Neural cell (in vitro differentiated cells): ENCODE data around the gene BCAS1. TPM values are rescaled to one million over a fixed set of nuclear protein-coding genes. Genes with fewer than 3 reads are reported as not detected.

Source experiments
- H2AFZ ChIP-seq: fragments of 200-600, 300-800 bp; sonication (generic), shearing (Covaris generic); 2 replicates; pipeline ENCODE4 v1.6.0; 2014; ENCODE audit warnings: low read depth, mild to moderate bottlenecking, antibody characterized with exemption, low read length, moderate library complexity
- H3F3A ChIP-seq: fragments of 200-600 bp; shearing (Covaris generic); 2 replicates; pipeline ENCODE4 v1.6.1; 2016; ENCODE audit warnings: mild to moderate bottlenecking, moderate library complexity, mixed read lengths, antibody characterized with exemption, low read length; ENCODE audit not compliant: insufficient read depth, poor library complexity, severe bottlenecking
- H3K27ac ChIP-seq: fragments of 200-600, 300-800 bp; sonication (generic), shearing (Covaris generic); 2 replicates; pipeline ENCODE4 v1.5.1; 2014; ENCODE audit warnings: mild to moderate bottlenecking, low read length, moderate library complexity
- H3K27me3 ChIP-seq: fragments of 300-800, 200-600 bp; sonication (generic), shearing (Covaris generic); 2 replicates; pipeline ENCODE4 v1.6.0; 2014; ENCODE audit warnings: mild to moderate bottlenecking, low read depth, low read length, moderate library complexity; ENCODE audit not compliant: insufficient read depth
- H3K36me3 ChIP-seq: fragments of 300-800, 200-600 bp; sonication (generic), shearing (Covaris generic); 2 replicates; pipeline ENCODE4 v1.5.1; 2014; ENCODE audit warnings: mild to moderate bottlenecking, antibody characterized with exemption, low read length, moderate library complexity; ENCODE audit not compliant: insufficient read depth
- H3K4me2 ChIP-seq: fragments of 300-800, 200-600 bp; sonication (generic), shearing (Covaris generic); 2 replicates; pipeline ENCODE4 v1.6.0; 2014; ENCODE audit warnings: mild to moderate bottlenecking, low read length
- H3K4me3 ChIP-seq: fragments of 300-800, 200-600 bp; sonication (generic), shearing (Covaris generic); 2 replicates; pipeline ENCODE4 v1.5.1; 2014; ENCODE audit warnings: mild to moderate bottlenecking, low read length, moderate library complexity
- H3K79me2 ChIP-seq: fragments of 200-600 bp; shearing (Covaris generic); replicated peaks from 2 replicates; pipeline ENCODE4 v1.6.0; 2014; ENCODE audit warnings: mild to moderate bottlenecking, low read length, moderate library complexity; ENCODE audit not compliant: insufficient read depth
- H3K9ac ChIP-seq: fragments of 300-800, 200-600 bp; sonication (generic), shearing (Covaris generic); 2 replicates; pipeline ENCODE4 v1.6.1; 2016; ENCODE audit warnings: mild to moderate bottlenecking, low read length, mixed read lengths
- H3K9me2 ChIP-seq: fragments of 200-600 bp; shearing (Covaris generic); 2 replicates; pipeline ENCODE4 v1.6.1; 2016; ENCODE audit warnings: mild to moderate bottlenecking, low read length, mixed read lengths; ENCODE audit not compliant: insufficient read depth
- H3K9me3 ChIP-seq: fragments of 200-600, 300-800 bp; sonication (generic), shearing (Covaris generic); 2 replicates; pipeline ENCODE4 v1.6.1; 2016; ENCODE audit warnings: mild to moderate bottlenecking, mixed run types, low read length, moderate library complexity, mixed read lengths
- H4K20me1 ChIP-seq: fragments of 200-600 bp; shearing (Covaris generic); 2 replicates; pipeline ENCODE4 v1.6.1; 2016; ENCODE audit warnings: mild to moderate bottlenecking, mixed run types; ENCODE audit not compliant: insufficient read depth
- EP300 ChIP-seq: fragments of 450-650 bp; conservative IDR thresholded peaks from 2 replicates; pipeline ENCODE4 v1.6.1; 2014; ENCODE audit warnings: antibody characterized with exemption, mild to moderate bottlenecking, moderate library complexity; ENCODE audit not compliant: poor library complexity, severe bottlenecking
- EZH2 ChIP-seq: fragments of 200-600, 300-800 bp; shearing (Covaris generic), sonication (generic); IDR thresholded peaks from 2 replicates; pipeline ENCODE4 v1.6.1; 2014; ENCODE audit warnings: antibody characterized with exemption, low read length, borderline replicate concordance, mild to moderate bottlenecking; ENCODE audit not compliant: insufficient read depth, poor library complexity, severe bottlenecking
- MXI1 ChIP-seq: fragments of 450-650 bp; conservative IDR thresholded peaks from 2 replicates; pipeline ENCODE4 v1.6.1; 2014; ENCODE audit warnings: antibody characterized with exemption, mild to moderate bottlenecking; ENCODE audit not compliant: poor library complexity, severe bottlenecking
- POLR2AphosphoS5 ChIP-seq: IDR thresholded peaks from 2 replicates; pipeline ENCODE4 v1.6.1; 2012
- RAD21 ChIP-seq: fragments of 450-650 bp; conservative IDR thresholded peaks from 2 replicates; pipeline ENCODE4 v1.6.1; 2014; ENCODE audit warnings: antibody characterized with exemption, mild to moderate bottlenecking, moderate library complexity
- SMC3 ChIP-seq: fragments of 450-650 bp; conservative IDR thresholded peaks from 2 replicates; pipeline ENCODE4 v1.6.1; 2014; ENCODE audit warnings: antibody characterized with exemption, mild to moderate bottlenecking, moderate library complexity; ENCODE audit not compliant: poor library complexity
- TAF1 ChIP-seq: IDR thresholded peaks from 2 replicates; pipeline ENCODE4 v1.6.1; 2012; ENCODE audit warnings: low read depth
- polyA plus RNA-seq: library from polyadenylated mRNA; depleted of rRNA; stranded (reverse); fragments of >200 nt; gene quantifications from 2 replicates; pipeline ENCODE4 v1.2.3, GENCODE V29; 2014
- TF ChIP-seq, protein P1 (sequence below): fragments of 450-650 bp; IDR thresholded peaks from 2 replicates; pipeline ENCODE4 v1.5.1; 2014; ENCODE audit warnings: antibody characterized with exemption, mild to moderate bottlenecking, moderate library complexity; ENCODE audit not compliant: poor library complexity, severe bottlenecking
- TF ChIP-seq, protein P2 (sequence below): IDR thresholded peaks from 2 replicates; pipeline ENCODE4 v1.6.1; 2012; ENCODE audit warnings: borderline replicate concordance

Gene BCAS1
- polyA plus RNA-seq, 1 donor from 2014 or later, result not detected

DNA sequence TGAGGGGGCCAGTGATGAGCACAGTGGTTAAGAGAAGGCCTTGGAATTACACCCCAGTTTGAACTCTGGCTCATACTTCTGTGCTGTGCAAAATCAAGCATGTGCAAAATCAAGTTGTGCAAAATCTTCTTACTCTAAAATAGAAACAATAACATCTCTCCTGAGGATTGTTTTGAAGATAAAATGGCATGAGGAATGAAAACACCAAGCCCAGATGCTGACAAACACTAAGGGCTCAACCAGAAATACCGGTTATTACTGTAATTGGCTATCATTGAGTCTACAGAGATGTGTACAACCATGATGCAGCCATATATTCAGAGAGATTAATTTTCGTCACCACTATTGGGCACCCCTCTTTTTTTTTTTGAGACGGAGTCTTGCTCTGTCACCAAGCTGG is 5.9 kb upstream of the BCAS1 start:
- TF ChIP-seq SMC3, result no peak
- TF ChIP-seq, protein P1, sequence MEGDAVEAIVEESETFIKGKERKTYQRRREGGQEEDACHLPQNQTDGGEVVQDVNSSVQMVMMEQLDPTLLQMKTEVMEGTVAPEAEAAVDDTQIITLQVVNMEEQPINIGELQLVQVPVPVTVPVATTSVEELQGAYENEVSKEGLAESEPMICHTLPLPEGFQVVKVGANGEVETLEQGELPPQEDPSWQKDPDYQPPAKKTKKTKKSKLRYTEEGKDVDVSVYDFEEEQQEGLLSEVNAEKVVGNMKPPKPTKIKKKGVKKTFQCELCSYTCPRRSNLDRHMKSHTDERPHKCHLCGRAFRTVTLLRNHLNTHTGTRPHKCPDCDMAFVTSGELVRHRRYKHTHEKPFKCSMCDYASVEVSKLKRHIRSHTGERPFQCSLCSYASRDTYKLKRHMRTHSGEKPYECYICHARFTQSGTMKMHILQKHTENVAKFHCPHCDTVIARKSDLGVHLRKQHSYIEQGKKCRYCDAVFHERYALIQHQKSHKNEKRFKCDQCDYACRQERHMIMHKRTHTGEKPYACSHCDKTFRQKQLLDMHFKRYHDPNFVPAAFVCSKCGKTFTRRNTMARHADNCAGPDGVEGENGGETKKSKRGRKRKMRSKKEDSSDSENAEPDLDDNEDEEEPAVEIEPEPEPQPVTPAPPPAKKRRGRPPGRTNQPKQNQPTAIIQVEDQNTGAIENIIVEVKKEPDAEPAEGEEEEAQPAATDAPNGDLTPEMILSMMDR, result no peak
- TF ChIP-seq, protein P2, sequence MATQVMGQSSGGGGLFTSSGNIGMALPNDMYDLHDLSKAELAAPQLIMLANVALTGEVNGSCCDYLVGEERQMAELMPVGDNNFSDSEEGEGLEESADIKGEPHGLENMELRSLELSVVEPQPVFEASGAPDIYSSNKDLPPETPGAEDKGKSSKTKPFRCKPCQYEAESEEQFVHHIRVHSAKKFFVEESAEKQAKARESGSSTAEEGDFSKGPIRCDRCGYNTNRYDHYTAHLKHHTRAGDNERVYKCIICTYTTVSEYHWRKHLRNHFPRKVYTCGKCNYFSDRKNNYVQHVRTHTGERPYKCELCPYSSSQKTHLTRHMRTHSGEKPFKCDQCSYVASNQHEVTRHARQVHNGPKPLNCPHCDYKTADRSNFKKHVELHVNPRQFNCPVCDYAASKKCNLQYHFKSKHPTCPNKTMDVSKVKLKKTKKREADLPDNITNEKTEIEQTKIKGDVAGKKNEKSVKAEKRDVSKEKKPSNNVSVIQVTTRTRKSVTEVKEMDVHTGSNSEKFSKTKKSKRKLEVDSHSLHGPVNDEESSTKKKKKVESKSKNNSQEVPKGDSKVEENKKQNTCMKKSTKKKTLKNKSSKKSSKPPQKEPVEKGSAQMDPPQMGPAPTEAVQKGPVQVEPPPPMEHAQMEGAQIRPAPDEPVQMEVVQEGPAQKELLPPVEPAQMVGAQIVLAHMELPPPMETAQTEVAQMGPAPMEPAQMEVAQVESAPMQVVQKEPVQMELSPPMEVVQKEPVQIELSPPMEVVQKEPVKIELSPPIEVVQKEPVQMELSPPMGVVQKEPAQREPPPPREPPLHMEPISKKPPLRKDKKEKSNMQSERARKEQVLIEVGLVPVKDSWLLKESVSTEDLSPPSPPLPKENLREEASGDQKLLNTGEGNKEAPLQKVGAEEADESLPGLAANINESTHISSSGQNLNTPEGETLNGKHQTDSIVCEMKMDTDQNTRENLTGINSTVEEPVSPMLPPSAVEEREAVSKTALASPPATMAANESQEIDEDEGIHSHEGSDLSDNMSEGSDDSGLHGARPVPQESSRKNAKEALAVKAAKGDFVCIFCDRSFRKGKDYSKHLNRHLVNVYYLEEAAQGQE, result no peak
- TF ChIP-seq RAD21, result no peak
- no peak for TF ChIP-seq TAF1
- no peak for TF ChIP-seq EZH2
- no peak for TF ChIP-seq POLR2AphosphoS5
- TF ChIP-seq MXI1, result no peak
- TF ChIP-seq EP300, result no peak
- no peak overlapping the region for H3K27ac ChIP-seq

DNA sequence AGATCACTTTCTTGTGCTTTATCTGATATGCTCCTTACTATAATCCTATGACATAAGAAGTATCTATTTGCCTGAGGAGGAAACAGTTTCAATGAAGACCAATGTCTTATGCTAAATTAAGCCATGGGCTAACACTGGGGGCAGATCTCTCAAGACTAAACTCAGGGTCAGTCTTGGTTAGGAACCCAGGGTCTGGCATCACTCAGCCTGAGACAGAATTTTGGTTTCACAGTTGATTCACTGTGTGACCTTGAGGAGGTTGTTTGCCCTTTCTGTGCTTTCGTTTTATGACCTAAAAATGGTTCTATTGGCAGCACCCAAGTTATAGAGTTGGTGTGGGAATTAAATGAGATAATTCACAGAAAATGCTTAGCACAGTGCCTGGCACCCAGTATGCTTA is 4.9 kb upstream of the BCAS1 start:
- no peaks in the 10 kb centered on the region for H3K27me3 ChIP-seq
- no peaks in the 10 kb centered on the region for H3K9me2 ChIP-seq
- H3F3A ChIP-seq, result no peaks in the 10 kb centered on the region
- TF ChIP-seq, protein P2, result no peak
- TF ChIP-seq, protein P1, result no peak
- no peak for TF ChIP-seq SMC3
- TF ChIP-seq RAD21, result no peak
- TF ChIP-seq MXI1, result no peak
- no peak for TF ChIP-seq POLR2AphosphoS5
- TF ChIP-seq EZH2, result no peak
- TF ChIP-seq TAF1, result no peak
- TF ChIP-seq EP300, result no peak
- no peaks in the 10 kb centered on the region for H3K79me2 ChIP-seq
- H3K4me3 ChIP-seq, result no peak overlapping the region
- no peak overlapping the region for H3K9ac ChIP-seq
- no peak overlapping the region for H3K4me2 ChIP-seq
- no peak overlapping the region for H2AFZ ChIP-seq
- no peak overlapping the region for H3K27ac ChIP-seq
- no peaks in the 10 kb centered on the region for H3K9me3 ChIP-seq
- H4K20me1 ChIP-seq, result no peaks in the 10 kb centered on the region
- H3K36me3 ChIP-seq, result no peaks in the 10 kb centered on the region

More for the DNA sequence above, 5.9 kb upstream of the BCAS1 start:
- Histone ChIP-seq H3K9me2 (no peaks in the 10 kb centered on the region), H3K79me2 (no peaks in the 10 kb centered on the region), H4K20me1 (no peaks in the 10 kb centered on the region), H3F3A (no peaks in the 10 kb centered on the region), H3K9me3 (no peaks in the 10 kb centered on the region), H3K4me3 (no peak overlapping the region), H3K36me3 (no peaks in the 10 kb centered on the region), H3K4me2 (no peak overlapping the region), H3K27me3 (no peaks in the 10 kb centered on the region), H2AFZ (no peak overlapping the region), H3K9ac (no peak overlapping the region)
